Cardiac fibroblast (primary cell): Measurements from ENCODE around the gene MYMK.
A peak's percentile ranks its signal among the peaks of the same experiment; 100 is the strongest.

ENCODE experiments used
- DNase-seq, 2 donors: peaks; one replicate each; pipeline versions ENCODE4 v3.0.0 to v3.0.0-alpha.2; 2010; ENCODE audit warnings: low read depth in 2 of 2
- H3K4me3 ChIP-seq, 2 donors: replicated peaks in 1 of 2; 1 replicate in 1 of 2; 2 replicates in 1 of 2; pipeline ENCODE4 v1.5.1; 2011; ENCODE audit warnings: low read depth in 2 of 2, low read length in 2 of 2, mild to moderate bottlenecking in 2 of 2, moderate library complexity in 1 of 2
- TF ChIP-seq, protein P1 (sequence below): IDR thresholded peaks from one replicate; pipeline ENCODE4 v1.5.1; 2011; ENCODE audit warnings: low read depth, mild to moderate bottlenecking, low read length, inconsistent platforms

Gene MYMK

GRCh38 chr9:133535306-133535877 is 10.6 kb upstream of the MYMK start:
- no peak for DNase-seq
- TF ChIP-seq, protein P1, sequence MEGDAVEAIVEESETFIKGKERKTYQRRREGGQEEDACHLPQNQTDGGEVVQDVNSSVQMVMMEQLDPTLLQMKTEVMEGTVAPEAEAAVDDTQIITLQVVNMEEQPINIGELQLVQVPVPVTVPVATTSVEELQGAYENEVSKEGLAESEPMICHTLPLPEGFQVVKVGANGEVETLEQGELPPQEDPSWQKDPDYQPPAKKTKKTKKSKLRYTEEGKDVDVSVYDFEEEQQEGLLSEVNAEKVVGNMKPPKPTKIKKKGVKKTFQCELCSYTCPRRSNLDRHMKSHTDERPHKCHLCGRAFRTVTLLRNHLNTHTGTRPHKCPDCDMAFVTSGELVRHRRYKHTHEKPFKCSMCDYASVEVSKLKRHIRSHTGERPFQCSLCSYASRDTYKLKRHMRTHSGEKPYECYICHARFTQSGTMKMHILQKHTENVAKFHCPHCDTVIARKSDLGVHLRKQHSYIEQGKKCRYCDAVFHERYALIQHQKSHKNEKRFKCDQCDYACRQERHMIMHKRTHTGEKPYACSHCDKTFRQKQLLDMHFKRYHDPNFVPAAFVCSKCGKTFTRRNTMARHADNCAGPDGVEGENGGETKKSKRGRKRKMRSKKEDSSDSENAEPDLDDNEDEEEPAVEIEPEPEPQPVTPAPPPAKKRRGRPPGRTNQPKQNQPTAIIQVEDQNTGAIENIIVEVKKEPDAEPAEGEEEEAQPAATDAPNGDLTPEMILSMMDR = no peak
- H3K4me3 ChIP-seq = peak overlapping the region in 1 of 2 donors; percentile 42

DNA sequence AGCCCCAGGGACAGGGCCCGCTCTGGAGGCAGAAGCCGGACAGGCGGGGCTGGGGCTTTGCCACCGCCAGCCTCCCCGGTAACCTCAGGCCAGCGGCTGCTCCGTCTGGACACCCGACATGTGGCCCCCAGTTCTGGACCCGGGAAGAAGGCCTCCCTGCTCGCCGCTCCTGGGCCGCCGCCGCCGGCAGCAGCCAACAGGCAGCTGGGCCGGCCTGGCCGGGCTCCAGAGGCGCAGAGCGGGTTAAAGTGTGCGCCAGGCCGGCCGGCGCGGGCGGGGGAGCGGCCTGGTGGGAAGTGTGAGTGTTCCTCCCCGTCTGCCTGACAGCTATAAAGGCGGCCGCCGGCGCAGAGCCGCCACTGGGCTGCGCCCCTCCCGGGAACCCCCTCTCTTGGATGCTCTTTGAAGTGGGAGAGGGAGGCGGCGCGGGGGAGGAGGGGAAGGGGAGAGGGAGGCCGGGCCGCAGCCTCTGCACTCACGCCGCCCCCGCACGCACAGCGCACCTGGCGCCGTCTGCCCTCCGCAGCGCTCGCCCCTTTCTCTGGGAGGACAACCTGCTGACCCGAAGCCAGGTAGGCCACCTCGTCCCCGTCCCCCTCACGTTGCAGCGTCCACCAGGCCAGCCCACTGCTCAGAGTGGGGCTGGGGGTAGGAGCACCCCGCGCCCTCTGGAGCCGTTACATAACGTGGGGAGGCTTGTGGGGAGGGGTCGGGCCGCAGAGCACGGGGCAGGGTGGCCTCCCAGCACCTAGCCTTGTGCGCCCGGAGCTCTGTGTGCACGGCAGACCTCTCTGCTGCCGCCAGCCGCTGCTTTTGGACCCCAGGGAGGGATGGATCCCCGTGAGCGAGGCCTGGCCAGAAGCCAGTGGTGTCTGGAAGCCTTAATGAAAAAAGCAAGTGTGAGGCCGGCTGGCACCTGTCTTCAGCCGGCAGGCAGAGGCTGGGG is 9.9 kb upstream of the MYMK start, which contains the start of gene ADAMTSL2:
Gene ADAMTSL2 (plus strand): TSS at position 359 of the 946 bp plus-strand sequence. CDS start 2,009 bp downstream, outside the sequence.
- TF ChIP-seq, protein P1 = no peak

GRCh38 chr9:133533857-133534256 is 9.1 kb upstream of the MYMK start:
- no peak overlapping the region for H3K4me3 ChIP-seq
- peak; percentile 8 to 33 for DNase-seq
- TF ChIP-seq, protein P1 = no peak

More for the DNA sequence above, 9.9 kb upstream of the MYMK start, which contains the start of gene ADAMTSL2:
- DNase-seq = peak; percentile 64 to 87
- H3K4me3 ChIP-seq = peak within 1 kb of the TSS in 1 of 2 donors; percentile 42

DNA sequence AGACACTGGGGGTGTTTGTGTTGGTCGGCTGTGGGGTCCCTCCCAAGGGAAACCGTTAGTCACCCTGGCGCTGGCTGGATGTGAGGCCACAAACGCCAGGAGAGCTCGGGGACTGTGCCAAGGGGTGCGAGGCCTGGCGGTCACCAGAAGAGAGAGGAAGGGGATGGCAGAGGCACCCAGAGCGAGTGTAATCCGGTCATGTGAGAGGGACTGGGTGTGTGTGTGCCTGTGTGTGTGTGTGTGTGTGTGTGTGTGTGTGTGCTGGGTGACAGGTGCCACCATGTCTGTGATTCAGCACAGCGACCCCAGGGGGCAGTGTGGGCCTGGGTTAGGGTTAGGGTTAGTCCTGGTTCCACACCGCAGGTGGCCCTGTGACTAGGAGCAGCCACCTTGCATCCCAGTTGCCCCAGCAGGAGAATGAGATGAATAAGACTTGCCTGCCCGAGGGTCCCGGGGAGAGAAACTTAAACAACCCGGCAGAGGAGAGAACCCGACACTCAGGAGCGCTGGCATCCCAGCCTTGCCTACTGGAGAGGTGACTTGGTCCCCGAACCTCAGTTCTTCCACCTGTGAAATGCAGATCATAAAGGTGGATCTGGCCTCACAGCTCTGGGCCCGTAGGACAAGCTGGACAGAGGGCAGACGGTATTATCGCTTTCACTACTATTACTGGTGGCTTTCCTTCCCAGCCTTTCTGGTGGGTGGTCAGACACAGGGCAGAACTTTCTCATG is 8.3 kb upstream of the MYMK start:
- H3K4me3 ChIP-seq = no peak overlapping the region
- DNase-seq = peak; percentile 63 to 69
- TF ChIP-seq, protein P1 = peak; percentile 61

- TF ChIP-seq, protein P1 = no peak
- H3K4me3 ChIP-seq = no peak overlapping the region
- no peak for DNase-seq
Measured at GRCh38 chr9:133531293-133531692, 6.5 kb upstream of the MYMK start.

GRCh38 chr9:133529874-133530273 is 5.1 kb upstream of the MYMK start:
- TF ChIP-seq, protein P1 = no peak

More at GRCh38 chr9:133529874-133530273, 5.1 kb upstream of the MYMK start:
- H3K4me3 ChIP-seq = no peak overlapping the region
- DNase-seq = no peak
